Psoas muscle (tissue), 8 donors: Measurements from ENCODE around the gene LMF2. TPM values are rescaled to one million over a fixed set of nuclear protein-coding genes. Genes with fewer than 3 reads are reported as not detected.

Experiments used
- ATAC-seq, 4 donors: fragments of 200-7000 bp; cut with Tn5 transposase; one replicate each; pipeline ENCODE4 v1.9.1; 2020; ENCODE audit warnings: moderate library complexity in 3 of 4, mild to moderate bottlenecking in 2 of 4
- DNase-seq, 2 donors: peaks; one replicate each; pipeline ENCODE4 v3.0.0-alpha.2; 2020
- H3K27ac ChIP-seq: fragments of 200-600 bp; one replicate; pipeline ENCODE4 v1.8.0; 2022
- H3K27me3 ChIP-seq, 3 donors: fragments of 200-600 bp in 1 of 3; one replicate each; pipeline versions ENCODE4 v1.6.1 to v1.8.0; 2013 to 2022; ENCODE audit warnings: low read length in 2 of 3, mild to moderate bottlenecking in 2 of 3, moderate library complexity in 1 of 3; ENCODE audit not compliant: insufficient read depth in 3 of 3
- H3K36me3 ChIP-seq, 2 donors: fragments of 200-600 bp in 1 of 2; one replicate each; pipeline versions ENCODE4 v1.6.1 to v1.8.0; 2013 to 2022; ENCODE audit warnings: low read depth in 1 of 2, mild to moderate bottlenecking in 1 of 2, moderate library complexity in 1 of 2; ENCODE audit not compliant: insufficient read depth in 1 of 2
- H3K4me1 ChIP-seq: fragments of 200-600 bp; one replicate; pipeline ENCODE4 v1.8.0; 2022
- H3K4me3 ChIP-seq: fragments of 200-600 bp; one replicate; pipeline ENCODE4 v1.8.0; 2022; ENCODE audit warnings: mild to moderate bottlenecking
- H3K9me3 ChIP-seq: fragments of 200-600 bp; one replicate; pipeline ENCODE4 v1.8.0; 2022
- CTCF ChIP-seq: fragments of 200-600 bp; IDR thresholded peaks from one replicate; pipeline ENCODE4 v1.8.0; 2022; ENCODE audit warnings: antibody characterized with exemption
- WGBS, 3 donors: extraction: QIAGEN DNeasy Blood & Tissue Kit; methylation state at CpG; one replicate each; pipeline versions ENCODE4 v1.1.6 to v1.1.7; 2013; 5-methylcytosine and 5-hydroxymethylcytosine counted together
- intact Hi-C, 2 donors: fragments of 100-400 bp; cut with DNase I; formaldehyde crosslinking; loops; one replicate each; pipeline versions ENCODE4 v1.11.0 to v1.14.2; 2022
- polyA plus RNA-seq, 3 donors: library from polyadenylated mRNA; stranded (reverse); fragments of 200-250 nt; gene quantifications; one replicate each; pipeline ENCODE4 v1.2.3, GENCODE V29; 2013
- total RNA-seq, 4 donors: library from RNA; stranded (reverse); fragmentation: NEBNext Ultra II Directional in 2 of 4; extraction: Animal tissue kit (Norgen Biotek cat#: 25700) in 2 of 4; gene quantifications; one replicate each; pipeline versions ENCODE4 v1.2.1 to v1.2.4, GENCODE V29; 2021 to 2023
- donor health status: healthy with polysubstance abuse.
- donor health status: DM: no; HTN: no; CAD: no; lungs with moderate emphysema.
- donor health status: Bipolar disorder and iron deficiency.
- donor health status: healthy.
- donor health status: DM: yes; HTN: yes; CAD: no.
- donor health status: DM: no; HTN: no; CAD: no.
- donor health status: DM: no; HTN: no; CAD: no.
- donor health status: DM: yes; HTN: yes; CAD: no.

Gene LMF2
- total and polyA plus RNA-seq, 7 donors: 14.9 to 24.1 (median 17.2) TPM

- TF ChIP-seq CTCF: no peak
- Histone ChIP-seq H3K36me3 (no peaks in the 10 kb centered on the region), H3K27me3 (no peaks in the 10 kb centered on the region), H3K27ac (no peak overlapping the region), H3K4me1 (no peaks in the 10 kb centered on the region), H3K9me3 (no peaks in the 10 kb centered on the region), H3K4me3 (no peak overlapping the region)
- intact Hi-C loops: loop anchor here in 1 of 2 donors (5.0 kb wide), 1 partner anchor 135 kb away; no protein-coding TSS in a partner anchor
- 75 to 82% (median 78%) methylated on average over 6 of the region's 6 CpGs for WGBS, 3 donors
- DNase-seq: no peak
- ATAC-seq: no peak
Measured at GRCh38 chr22:50497093-50497492, 10.4 kb downstream of the LMF2 start.

- Histone ChIP-seq H3K4me3 (no peak overlapping the region), H3K9me3 (no peaks in the 10 kb centered on the region), H3K27ac (no peak overlapping the region), H3K36me3 (no peaks in the 10 kb centered on the region), H3K4me1 (no peaks in the 10 kb centered on the region), H3K27me3 (peaks cover 0 to 12% (median 0%) of the 10 kb centered on the region in 3 donors)
- 59 to 71% (median 69%) methylated on average over 27 of the region's 27 CpGs for WGBS, 3 donors
- ATAC-seq (no peak), DNase-seq (no peak)
- intact Hi-C loops: no loop called here
- no peak for TF ChIP-seq CTCF
Measured at GRCh38 chr22:50490531-50491308, 16.8 kb downstream of the LMF2 start.

DNA sequence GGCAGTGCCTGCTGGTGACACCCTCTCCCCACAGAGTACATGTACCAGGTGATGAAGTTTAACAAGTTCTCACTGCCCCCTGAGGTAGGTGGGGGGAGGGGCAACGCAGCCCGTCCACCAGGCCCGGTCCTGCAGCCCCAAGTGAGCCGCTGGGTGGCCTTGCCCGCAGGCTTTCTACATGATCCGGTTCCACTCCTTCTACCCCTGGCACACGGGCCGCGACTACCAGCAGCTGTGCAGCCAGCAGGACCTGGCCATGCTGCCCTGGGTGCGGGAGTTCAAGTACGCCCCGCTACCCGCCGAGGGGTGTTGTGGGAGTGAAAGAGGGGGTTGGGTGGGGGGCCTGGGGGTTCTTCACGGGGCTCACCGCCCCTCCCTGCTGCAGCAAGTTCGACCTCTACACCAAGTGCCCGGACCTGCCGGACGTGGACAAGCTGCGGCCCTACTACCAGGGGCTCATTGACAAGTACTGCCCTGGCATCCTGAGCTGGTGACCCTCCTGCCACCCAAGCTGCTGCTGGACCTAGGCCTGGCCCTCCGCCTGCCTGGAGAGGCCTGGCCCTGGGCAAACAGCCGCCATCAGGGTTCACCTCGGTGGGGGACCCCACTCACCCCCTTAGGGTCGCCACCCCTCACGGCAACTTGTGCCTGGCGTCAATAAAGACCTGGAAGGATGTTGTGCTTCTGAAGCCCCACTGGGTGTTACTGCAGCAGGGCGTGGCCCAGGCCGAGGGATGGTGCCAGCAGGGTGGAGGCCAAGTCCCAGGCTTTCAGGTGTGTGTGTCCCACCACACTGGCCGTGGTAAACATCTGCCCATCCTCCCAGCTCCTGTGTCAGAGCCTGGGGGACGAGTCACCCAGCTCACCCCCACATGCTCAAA lies 17.9 kb downstream of the LMF2 start:
- H3K27ac ChIP-seq: no peak overlapping the region
- ATAC-seq: no peak

GRCh38 chr22:50488886-50489285 lies 18.6 kb downstream of the LMF2 start:
- no peak for ATAC-seq

More for the DNA sequence above, 17.9 kb downstream of the LMF2 start:
- Histone ChIP-seq H3K27me3 (peaks cover 0 to 12% (median 1%) of the 10 kb centered on the region in 3 donors), H3K4me3 (no peak overlapping the region), H3K4me1 (no peaks in the 10 kb centered on the region), H3K9me3 (no peaks in the 10 kb centered on the region), H3K36me3 (no peaks in the 10 kb centered on the region)
- 76 to 80% (median 79%) methylated on average over 26 to 31 of the region's 31 CpGs for WGBS, 3 donors
- TF ChIP-seq CTCF: no peak
- intact Hi-C loops: no loop called here
- no peak for DNase-seq

More at GRCh38 chr22:50488886-50489285, 18.6 kb downstream of the LMF2 start:
- no peaks in the 10 kb centered on the region for H3K9me3 ChIP-seq
- H3K36me3 ChIP-seq: no peaks in the 10 kb centered on the region
- no peak overlapping the region for H3K27ac ChIP-seq
- intact Hi-C loops: no loop called here
- H3K4me3 ChIP-seq: no peak overlapping the region
- H3K27me3 ChIP-seq: peaks cover 0 to 18% (median 2%) of the 10 kb centered on the region in 3 donors
- WGBS, 3 donors: 67 to 72% (median 69%) methylated on average over 16 to 19 of the region's 19 CpGs
- no peak for DNase-seq
- no peak for TF ChIP-seq CTCF
- H3K4me1 ChIP-seq: no peaks in the 10 kb centered on the region
